GM23248 (cell line): ENCODE data around the gene LCORL.

Experiments used
- EZH2 ChIP-seq: fragments of 200-600 bp; sonication (generic); IDR thresholded peaks from 2 replicates; pipeline ENCODE4 v1.6.1; 2018; ENCODE audit warnings: antibody characterized with exemption, mild to moderate bottlenecking; ENCODE audit not compliant: insufficient read depth, poor library complexity, severe bottlenecking
- EZH2phosphoT487 ChIP-seq: fragments of 200-600 bp; sonication (generic); IDR thresholded peaks from 2 replicates; pipeline ENCODE4 v1.6.1; 2018; ENCODE audit warnings: antibody characterized with exemption, moderate library complexity, mild to moderate bottlenecking, low read depth; ENCODE audit not compliant: insufficient read depth

DNA sequence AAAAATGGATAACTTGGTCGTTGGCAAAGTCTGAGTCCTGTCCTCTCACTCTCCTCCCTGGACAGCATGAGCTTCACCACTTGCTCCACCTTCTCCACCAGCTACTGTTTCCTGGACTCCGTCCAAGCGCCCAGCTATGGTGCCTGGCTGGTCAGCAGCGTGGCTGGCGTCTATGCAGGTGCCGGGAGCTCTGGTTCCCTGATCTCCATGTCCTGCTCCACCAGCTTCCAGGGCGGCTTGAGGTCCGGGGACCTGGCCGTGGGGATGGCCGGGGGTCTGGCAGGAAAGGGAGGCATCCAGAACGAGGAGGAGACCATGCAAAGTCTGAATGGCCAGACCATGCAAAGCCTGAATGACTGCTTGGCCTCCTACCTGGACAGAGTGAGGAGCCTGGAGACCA, 109.9 kb downstream of the LCORL start:
- TF ChIP-seq EZH2, result no peak
- no peak for TF ChIP-seq EZH2phosphoT487
